HCT116 (cell line): ENCODE data around the gene IGFBP1. TPM values are rescaled to one million over a fixed set of nuclear protein-coding genes. Genes with fewer than 3 reads are reported as not detected.

Experiments used
- ATAC-seq: fragments of 200-7000 bp; cut with Tn5 transposase; 2 replicates; pipeline ENCODE4 v1.9.1; 2020; ENCODE audit warnings: mild to moderate bottlenecking, moderate library complexity
- BruUV-seq: library from RNA; stranded (reverse); fragments of 400-500 nt; replicated peaks from 2 replicates; lab custom pipeline; 2021; lab: Mats Ljungman, UMichigan
- CTCF ChIA-PET: fragments of 300-600 bp; sonication (Branson Sonifier 250); formaldehyde crosslinking; loops from one replicate; lab custom pipeline; 2021; ENCODE audit warnings: antibody characterized with exemption; lab: Charles Lee
- POLR2A ChIA-PET: fragments of 300-600, 350-600 bp; sonication (Branson Sonifier 250); formaldehyde crosslinking; loops from one replicate; lab custom pipeline; 2021; ENCODE audit warnings: antibody characterized with exemption; lab: Charles Lee
- RAD21 ChIA-PET, 2 experiments: fragments of 300-600 bp; sonication (Branson Sonifier 250); formaldehyde crosslinking; loops; one replicate each; lab custom pipeline; 2023; ENCODE audit warnings: low total read pairs in 2 of 2; ENCODE audit not compliant: uncharacterized antibody in 2 of 2, unreplicated experiment in 2 of 2, low non-redundant PET in 1 of 2; lab: Charles Lee
- DNase-seq: peaks from one replicate; pipeline ENCODE4 v3.0.0-alpha.2; 2010; ENCODE audit warnings: low read depth, low spot score
- H2AFZ ChIP-seq: fragments of 200-600 bp; shearing (Covaris generic), sonication (generic); 2 replicates; pipeline ENCODE4 v1.6.1; 2017; ENCODE audit warnings: low read depth, mixed run types, mixed read lengths, antibody characterized with exemption, low read length; ENCODE audit not compliant: poor library complexity, severe bottlenecking
- H3K27ac ChIP-seq: 2 replicates; pipeline ENCODE4 v1.5.1; 2012; ENCODE audit warnings: low read depth, low read length
- H3K27me3 ChIP-seq: fragments of 200-600 bp; sonication (generic); 2 replicates; pipeline ENCODE4 v1.6.1; 2016; ENCODE audit warnings: mixed run types, low read length, mixed read lengths; ENCODE audit not compliant: insufficient read depth
- H3K36me3 ChIP-seq, 2 experiments: fragments of 200-500 bp in 1 of 2; fragments of 200-600 bp in 1 of 2; sonication (Bioruptor generic) in 1 of 2; sonication (generic) in 1 of 2; 2 replicates each; pipeline versions ENCODE4 v1.5.1 to v1.6.1; 2014 to 2016; ENCODE audit warnings: low read length in 2 of 2, inconsistent platforms in 1 of 2, mixed read lengths in 1 of 2, mixed run types in 1 of 2; ENCODE audit not compliant: insufficient read depth in 2 of 2, control insufficient read depth in 1 of 2
- H3K4me1 ChIP-seq, 2 experiments: fragments of 200-600 bp in 1 of 2; sonication (generic) in 1 of 2; 2 replicates each; pipeline versions ENCODE4 v1.5.1 to v1.6.1; 2012 to 2017; ENCODE audit warnings: low read length in 2 of 2, inconsistent platforms in 1 of 2, mild to moderate bottlenecking in 1 of 2, mixed read lengths in 1 of 2, mixed run types in 1 of 2, moderate library complexity in 1 of 2; ENCODE audit not compliant: insufficient read depth in 2 of 2, control insufficient read depth in 1 of 2
- H3K4me2 ChIP-seq: fragments of 200-600 bp; sonication (generic); 2 replicates; pipeline ENCODE4 v1.6.1; 2017; ENCODE audit warnings: mixed run types, low read length, mixed read lengths
- H3K4me3 ChIP-seq, 2 experiments: fragments of 200-600 bp in 1 of 2; sonication (generic) in 1 of 2; replicated peaks in 1 of 2; 2 replicates each; pipeline ENCODE4 v1.5.1; 2011 to 2016; ENCODE audit warnings: low read length in 2 of 2, control low read depth in 1 of 2, low read depth in 1 of 2, mild to moderate bottlenecking in 1 of 2, mixed read lengths in 1 of 2, mixed run types in 1 of 2
- H3K79me2 ChIP-seq: fragments of 200-600 bp; sonication (generic); 2 replicates; pipeline ENCODE4 v1.6.1; 2017; ENCODE audit warnings: mild to moderate bottlenecking, mixed run types, low read length, moderate library complexity, mixed read lengths; ENCODE audit not compliant: insufficient read depth
- H3K9ac ChIP-seq: fragments of 200-600 bp; sonication (generic); 2 replicates; pipeline ENCODE4 v1.6.1; 2016; ENCODE audit warnings: low read length, mixed read lengths
- H3K9me2 ChIP-seq: fragments of 200-600 bp; sonication (generic), shearing (Covaris generic); 2 replicates; pipeline ENCODE4 v1.6.1; 2017; ENCODE audit warnings: mixed run types, mild to moderate bottlenecking, moderate library complexity; ENCODE audit not compliant: insufficient read depth
- H3K9me3 ChIP-seq, 2 experiments: fragments of 200-500 bp in 1 of 2; fragments of 200-600 bp in 1 of 2; sonication (Bioruptor generic) in 1 of 2; sonication (generic) in 1 of 2; 2 replicates each; pipeline ENCODE4 v1.6.1; 2014 to 2017; ENCODE audit warnings: low read length in 2 of 2, mixed read lengths in 2 of 2, inconsistent platforms in 1 of 2, low read depth in 1 of 2, mild to moderate bottlenecking in 1 of 2, mixed run types in 1 of 2, moderate library complexity in 1 of 2; ENCODE audit not compliant: control insufficient read depth in 1 of 2, insufficient read depth in 1 of 2
- H4K20me1 ChIP-seq: fragments of 200-600 bp; sonication (generic), shearing (Covaris generic); 2 replicates; pipeline ENCODE4 v1.6.1; 2017; ENCODE audit warnings: mixed run types, mild to moderate bottlenecking, moderate library complexity; ENCODE audit not compliant: insufficient read depth
- CBX3 ChIP-seq: IDR thresholded peaks from 2 replicates; pipeline ENCODE4 v1.6.1; 2012; ENCODE audit warnings: low read depth
- CEBPB ChIP-seq: IDR thresholded peaks from 2 replicates; pipeline ENCODE4 v1.6.1; 2012; ENCODE audit warnings: low read depth
- CTCF ChIP-seq, 3 experiments: fragments of 200-600 bp in 1 of 3; sonication (generic) in 1 of 3; IDR thresholded peaks in 2 of 3; conservative IDR thresholded peaks in 1 of 3; 2 replicates each; pipeline ENCODE4 v1.5.1; 2012 to 2017; ENCODE audit warnings: low read depth in 2 of 3, low read length in 2 of 3, antibody characterized with exemption in 1 of 3, borderline replicate concordance in 1 of 3, control low read depth in 1 of 3, mild to moderate bottlenecking in 1 of 3, mixed read lengths in 1 of 3, mixed run types in 1 of 3, moderate library complexity in 1 of 3; ENCODE audit not compliant: insufficient read depth in 1 of 3
- EGR1 ChIP-seq: IDR thresholded peaks from 2 replicates; pipeline ENCODE4 v1.6.1; 2012; ENCODE audit warnings: low read depth
- ELF1 ChIP-seq: IDR thresholded peaks from 2 replicates; pipeline ENCODE4 v1.6.1; 2012; ENCODE audit warnings: low read depth, borderline replicate concordance
- EZH2 ChIP-seq: fragments of 200-600 bp; sonication (generic); IDR thresholded peaks from 2 replicates; pipeline ENCODE4 v1.6.1; 2017; ENCODE audit warnings: antibody characterized with exemption, mixed run types
- EZH2phosphoT487 ChIP-seq: fragments of 200-600 bp; IDR thresholded peaks from 2 replicates; pipeline ENCODE4 v1.6.1; 2018; ENCODE audit warnings: antibody characterized with exemption, borderline replicate concordance
- FOSL1 ChIP-seq: IDR thresholded peaks from 2 replicates; pipeline ENCODE4 v1.6.1; 2012; ENCODE audit warnings: low read depth
- JUND ChIP-seq: IDR thresholded peaks from 2 replicates; pipeline ENCODE4 v1.6.1; 2012
- MAX ChIP-seq: IDR thresholded peaks from 2 replicates; pipeline ENCODE4 v1.6.1; 2012
- POLR2AphosphoS5 ChIP-seq: IDR thresholded peaks from 2 replicates; pipeline ENCODE4 v1.6.1; 2011; ENCODE audit warnings: mild to moderate bottlenecking, low read depth, low read length, moderate library complexity
- RAD21 ChIP-seq: IDR thresholded peaks from 2 replicates; pipeline ENCODE4 v1.6.1; 2012; ENCODE audit warnings: low read depth, mild to moderate bottlenecking
- SIN3A ChIP-seq: IDR thresholded peaks from 2 replicates; pipeline ENCODE4 v1.6.1; 2012; ENCODE audit warnings: low read depth
- TCF7L2 ChIP-seq: IDR thresholded peaks from 2 replicates; pipeline ENCODE4 v1.7.0; 2011; ENCODE audit warnings: borderline replicate concordance, inconsistent platforms; ENCODE audit not compliant: insufficient read depth, insufficient read length; ENCODE audit errors: extremely low read depth
- ZBTB33 ChIP-seq: IDR thresholded peaks from 2 replicates; pipeline ENCODE4 v1.6.1; 2011; ENCODE audit warnings: mild to moderate bottlenecking, low read length, moderate library complexity; ENCODE audit not compliant: insufficient replicate concordance; ENCODE audit errors: extremely low read depth
- intact Hi-C: fragments of 100-400 bp; cut with micrococcal nuclease; formaldehyde crosslinking; loops from 2 replicates; pipeline ENCODE4 v1.10.0; 2022
- total RNA-seq: library from RNA; stranded (reverse); gene quantifications from one replicate; pipeline ENCODE4 v1.2.1, GENCODE V29; 2021; ENCODE audit not compliant: unreplicated experiment

Gene IGFBP1
- total RNA-seq, 1 experiment from 2014 or later, result 0.20 TPM

- H3K9me3 ChIP-seq, result no peaks in the 10 kb centered on the region
- H3K36me3 ChIP-seq, result no peaks in the 10 kb centered on the region
- H2AFZ ChIP-seq, result no peak overlapping the region
- no peak overlapping the region for H3K9ac ChIP-seq
- no peaks in the 10 kb centered on the region for H3K9me2 ChIP-seq
- no peak overlapping the region for H3K4me2 ChIP-seq
- no TSS peak for BruUV-seq
- POLR2A ChIA-PET, result no interaction called here
- TF ChIP-seq RAD21 (no peak), EZH2phosphoT487 (no peak), JUND (no peak), EGR1 (no peak), CTCF (IDR thresholded peaks at IDR 0.05 in 2 of 3, conservative IDR thresholded peaks at IDR 0.05 in 1 of 3; ENCODE audit: borderline replicate concordance in 1 of 3, insufficient read depth in 1 of 3, low read depth in 2 of 3, low read length in 2 of 3) (no peak), ZBTB33 (no peak), FOSL1 (no peak), MAX (no peak), CBX3 (no peak), POLR2AphosphoS5 (no peak), SIN3A (no peak), ELF1 (no peak), EZH2 (no peak), CEBPB (no peak), TCF7L2 (no peak)
- H3K4me1 ChIP-seq, result peaks cover 12 to 15% of the 10 kb centered on the region in 2 experiments
- no peak for ATAC-seq
- H3K27me3 ChIP-seq, result no peaks in the 10 kb centered on the region
- H4K20me1 ChIP-seq, result no peaks in the 10 kb centered on the region
- intact Hi-C loops, result loop anchor here (10.0 kb wide), 1 partner anchor 1285 kb away; no protein-coding TSS in a partner anchor
- no peaks in the 10 kb centered on the region for H3K79me2 ChIP-seq
- RAD21 ChIA-PET, result no interaction called here
- CTCF ChIA-PET, result no interaction called here
- DNase-seq, result no peak
- no peak overlapping the region for H3K27ac ChIP-seq
- H3K4me3 ChIP-seq, result no peak overlapping the region
These were observed 1.2 kb downstream of the IGFBP1 start for GRCh38 chr7:45889367-45890067.
